ENCODE measurements around the gene GCK. TPM values are rescaled to one million over a fixed set of nuclear protein-coding genes. Genes with fewer than 3 reads are reported as not detected.

The GCK gene
- total and polyA plus RNA-seq, 4 donors: 0.09 to 12.7 (median 0.44) TPM

- no peak overlapping the region for H3K9ac ChIP-seq (ENCODE audit: low read depth in 1 of 2, low read length in 2 of 2)
- 87% methylated on average over 14 of the region's 14 CpGs for WGBS
- H3K4me3 ChIP-seq (ENCODE audit: low read depth in 1 of 3, low read length in 3 of 3): no peak overlapping the region
- H3K9me3 ChIP-seq (ENCODE audit: control insufficient read depth in 4 of 4, low read length in 3 of 4): no peaks in the 10 kb centered on the region
- no peaks in the 10 kb centered on the region for H3K4me1 ChIP-seq (ENCODE audit: control insufficient read depth in 4 of 4, insufficient read depth in 4 of 4, low read length in 3 of 4)
- DNase-seq (ENCODE audit: low spot score): no peak
- TF ChIP-seq YY1 (IDR thresholded peaks at IDR 0.05): no peak
- TF ChIP-seq RAD21 (IDR thresholded peaks at IDR 0.05): no peak
- TF ChIP-seq, protein P1, sequence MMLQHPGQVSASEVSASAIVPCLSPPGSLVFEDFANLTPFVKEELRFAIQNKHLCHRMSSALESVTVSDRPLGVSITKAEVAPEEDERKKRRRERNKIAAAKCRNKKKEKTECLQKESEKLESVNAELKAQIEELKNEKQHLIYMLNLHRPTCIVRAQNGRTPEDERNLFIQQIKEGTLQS (IDR thresholded peaks at IDR 0.05): no peak
- TF ChIP-seq HNF4G (IDR thresholded peaks at IDR 0.05): no peak
- TF ChIP-seq GABPA (IDR thresholded peaks at IDR 0.05 in 1 of 2, conservative IDR thresholded peaks at IDR 0.05 in 1 of 2): no peak
- TF ChIP-seq JUND (IDR thresholded peaks at IDR 0.05): no peak
- no peak for TF ChIP-seq RXRA (IDR thresholded peaks at IDR 0.05)
- no peak for TF ChIP-seq EGR1 (IDR thresholded peaks at IDR 0.05; ENCODE audit: low read depth in 2 of 2)
- no peak for TF ChIP-seq SP1 (IDR thresholded peaks at IDR 0.05)
- TF ChIP-seq ZBTB33 (IDR thresholded peaks at IDR 0.05): no peak
- TF ChIP-seq, protein P2, sequence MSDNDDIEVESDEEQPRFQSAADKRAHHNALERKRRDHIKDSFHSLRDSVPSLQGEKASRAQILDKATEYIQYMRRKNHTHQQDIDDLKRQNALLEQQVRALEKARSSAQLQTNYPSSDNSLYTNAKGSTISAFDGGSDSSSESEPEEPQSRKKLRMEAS (IDR thresholded peaks at IDR 0.05): no peak
- no peak for TF ChIP-seq FOXA2 (IDR thresholded peaks at IDR 0.05)
- no peak for TF ChIP-seq REST (IDR thresholded peaks at IDR 0.05)
- no peak for TF ChIP-seq TAF1 (conservative IDR thresholded peaks at IDR 0.05)
- TF ChIP-seq, protein P3, sequence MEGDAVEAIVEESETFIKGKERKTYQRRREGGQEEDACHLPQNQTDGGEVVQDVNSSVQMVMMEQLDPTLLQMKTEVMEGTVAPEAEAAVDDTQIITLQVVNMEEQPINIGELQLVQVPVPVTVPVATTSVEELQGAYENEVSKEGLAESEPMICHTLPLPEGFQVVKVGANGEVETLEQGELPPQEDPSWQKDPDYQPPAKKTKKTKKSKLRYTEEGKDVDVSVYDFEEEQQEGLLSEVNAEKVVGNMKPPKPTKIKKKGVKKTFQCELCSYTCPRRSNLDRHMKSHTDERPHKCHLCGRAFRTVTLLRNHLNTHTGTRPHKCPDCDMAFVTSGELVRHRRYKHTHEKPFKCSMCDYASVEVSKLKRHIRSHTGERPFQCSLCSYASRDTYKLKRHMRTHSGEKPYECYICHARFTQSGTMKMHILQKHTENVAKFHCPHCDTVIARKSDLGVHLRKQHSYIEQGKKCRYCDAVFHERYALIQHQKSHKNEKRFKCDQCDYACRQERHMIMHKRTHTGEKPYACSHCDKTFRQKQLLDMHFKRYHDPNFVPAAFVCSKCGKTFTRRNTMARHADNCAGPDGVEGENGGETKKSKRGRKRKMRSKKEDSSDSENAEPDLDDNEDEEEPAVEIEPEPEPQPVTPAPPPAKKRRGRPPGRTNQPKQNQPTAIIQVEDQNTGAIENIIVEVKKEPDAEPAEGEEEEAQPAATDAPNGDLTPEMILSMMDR (IDR thresholded peaks at IDR 0.05; ENCODE audit: low read depth, low read length, missing input control): no peak
- no peak for TF ChIP-seq NR2F2 (IDR thresholded peaks at IDR 0.05)
- TF ChIP-seq FOXA1 (IDR thresholded peaks at IDR 0.05): no peak
- H3K36me3 ChIP-seq (ENCODE audit: control insufficient read depth in 4 of 4, insufficient read depth in 3 of 4, low read depth in 1 of 4, low read length in 3 of 4): no peaks in the 10 kb centered on the region
- no peaks in the 10 kb centered on the region for H3K27me3 ChIP-seq (ENCODE audit: control insufficient read depth in 4 of 4, insufficient read depth in 4 of 4, low read length in 3 of 4)
- no peak overlapping the region for H3K27ac ChIP-seq (ENCODE audit: low read depth in 1 of 2, low read length in 2 of 2)
These were observed 38.7 kb upstream of the GCK start for GRCh38 chr7:44227911-44228310.

DNA sequence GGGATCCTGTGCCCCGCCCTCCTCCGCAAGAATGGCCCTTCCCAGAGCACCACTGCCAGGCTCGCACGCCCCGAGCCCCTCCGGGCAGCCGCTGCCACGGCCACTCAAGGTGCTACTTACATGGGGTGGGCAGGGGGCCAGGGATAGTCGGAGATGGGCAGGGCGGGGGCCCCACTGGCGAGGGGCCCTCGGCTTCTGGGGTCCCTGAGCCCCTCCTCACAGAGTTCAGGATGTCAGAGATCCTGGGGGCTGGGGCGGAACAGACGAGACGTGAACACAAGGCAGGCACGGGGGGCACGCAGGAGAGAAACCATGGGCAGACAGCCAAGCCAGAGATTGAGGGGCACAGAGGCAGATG, 37.1 kb upstream of the GCK start:
- Histone ChIP-seq H3K27me3 (ENCODE audit: control insufficient read depth in 4 of 4, insufficient read depth in 4 of 4, low read length in 3 of 4) (no peaks in the 10 kb centered on the region), H3K9me3 (ENCODE audit: control insufficient read depth in 4 of 4, low read length in 3 of 4) (no peaks in the 10 kb centered on the region), H3K36me3 (ENCODE audit: control insufficient read depth in 4 of 4, insufficient read depth in 3 of 4, low read depth in 1 of 4, low read length in 3 of 4) (no peaks in the 10 kb centered on the region), H3K4me1 (ENCODE audit: control insufficient read depth in 4 of 4, insufficient read depth in 4 of 4, low read length in 3 of 4) (no peaks in the 10 kb centered on the region), H3K27ac (ENCODE audit: low read depth in 1 of 2, low read length in 2 of 2) (no peak overlapping the region), H3K9ac (ENCODE audit: low read depth in 1 of 2, low read length in 2 of 2) (no peak overlapping the region), H3K4me3 (ENCODE audit: low read depth in 1 of 3, low read length in 3 of 3) (no peak overlapping the region)
- WGBS: 82% methylated on average over 17 of the region's 17 CpGs
- no peak for DNase-seq (ENCODE audit: low spot score)
- TF ChIP-seq ZBTB33 (IDR thresholded peaks at IDR 0.05) (no peak), JUND (IDR thresholded peaks at IDR 0.05) (no peak), EGR1 (IDR thresholded peaks at IDR 0.05; ENCODE audit: low read depth in 2 of 2) (no peak), RAD21 (IDR thresholded peaks at IDR 0.05) (no peak), NR2F2 (IDR thresholded peaks at IDR 0.05) (no peak), REST (IDR thresholded peaks at IDR 0.05) (no peak), FOXA2 (IDR thresholded peaks at IDR 0.05) (no peak), GABPA (IDR thresholded peaks at IDR 0.05 in 1 of 2, conservative IDR thresholded peaks at IDR 0.05 in 1 of 2) (no peak), TAF1 (conservative IDR thresholded peaks at IDR 0.05) (no peak), HNF4A (conservative IDR thresholded peaks at IDR 0.05) (no peak), HNF4G (IDR thresholded peaks at IDR 0.05) (no peak), RXRA (IDR thresholded peaks at IDR 0.05) (no peak), YY1 (IDR thresholded peaks at IDR 0.05) (no peak)
- TF ChIP-seq, protein P2 (IDR thresholded peaks at IDR 0.05): no peak
